ENCODE results near the gene MYL7.

MYL7 gene

GRCh38 chr7:44149571-44150465 is 8.7 kb upstream of the MYL7 start:
- H3K27ac ChIP-seq: no peak overlapping the region
- peaks cover 41% of the 10 kb centered on the region for H3K27me3 ChIP-seq
- no peak for TF ChIP-seq CTCF (IDR thresholded peaks at IDR 0.05)
- no peaks in the 10 kb centered on the region for H3K36me3 ChIP-seq
- no peaks in the 10 kb centered on the region for H3K9me3 ChIP-seq
- H3K4me3 ChIP-seq (ENCODE audit: low read depth in 1 of 2, low read length in 1 of 2): no peak overlapping the region
- H3K4me1 ChIP-seq (ENCODE audit: control insufficient read depth in 1 of 2, insufficient read depth in 1 of 2, low read depth in 1 of 2, low read length in 1 of 2): peaks cover 3 to 10% of the 10 kb centered on the region in 2 experiments

- H3K27me3 ChIP-seq: peaks cover 49% of the 10 kb centered on the region
- no peaks in the 10 kb centered on the region for H3K9me3 ChIP-seq
- H3K4me3 ChIP-seq (ENCODE audit: low read depth in 1 of 2, low read length in 1 of 2): no peak overlapping the region
- no peaks in the 10 kb centered on the region for H3K36me3 ChIP-seq
- H3K27ac ChIP-seq: no peak overlapping the region
- peaks cover 3 to 10% of the 10 kb centered on the region in 2 experiments for H3K4me1 ChIP-seq (ENCODE audit: control insufficient read depth in 1 of 2, insufficient read depth in 1 of 2, low read depth in 1 of 2, low read length in 1 of 2)
- no peak for TF ChIP-seq CTCF (IDR thresholded peaks at IDR 0.05)
Measured at GRCh38 chr7:44148961-44149536, 7.9 kb upstream of the MYL7 start.

DNA sequence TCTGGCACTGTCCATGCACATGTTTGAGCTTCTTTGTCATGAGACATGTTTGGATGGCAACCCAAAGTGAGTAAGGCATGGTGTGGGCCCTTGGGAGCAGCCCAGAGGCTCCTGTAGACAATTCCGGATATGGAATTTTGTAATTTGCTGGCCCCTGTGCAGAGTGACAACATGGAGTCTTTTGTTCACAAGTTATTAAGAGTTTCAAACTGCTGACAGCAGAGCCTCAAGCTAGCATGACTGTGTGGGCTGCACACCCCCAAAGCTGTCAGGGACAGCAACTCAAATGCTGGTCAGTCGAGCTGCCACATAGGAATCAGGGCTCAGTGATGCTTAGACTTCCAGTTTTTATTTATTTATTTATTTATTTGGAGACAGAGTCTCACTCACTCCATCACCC is 7.0 kb upstream of the MYL7 start:
- Histone ChIP-seq H3K4me3 (ENCODE audit: low read depth in 1 of 2, low read length in 1 of 2) (no peak overlapping the region), H3K4me1 (ENCODE audit: control insufficient read depth in 1 of 2, insufficient read depth in 1 of 2, low read depth in 1 of 2, low read length in 1 of 2) (peaks cover 3 to 10% of the 10 kb centered on the region in 2 experiments)
- no peak for TF ChIP-seq CTCF (IDR thresholded peaks at IDR 0.05)

GRCh38 chr7:44147026-44147991 is 6.2 kb upstream of the MYL7 start:
- peaks cover 3 to 10% of the 10 kb centered on the region in 2 experiments for H3K4me1 ChIP-seq (ENCODE audit: control insufficient read depth in 1 of 2, insufficient read depth in 1 of 2, low read depth in 1 of 2, low read length in 1 of 2)
- H3K27ac ChIP-seq: no peak overlapping the region
- H3K27me3 ChIP-seq: peaks cover 65% of the 10 kb centered on the region
- no peaks in the 10 kb centered on the region for H3K36me3 ChIP-seq
- no peak for TF ChIP-seq CTCF (IDR thresholded peaks at IDR 0.05)
- no peaks in the 10 kb centered on the region for H3K9me3 ChIP-seq
- H3K4me3 ChIP-seq (ENCODE audit: low read depth in 1 of 2, low read length in 1 of 2): no peak overlapping the region

More for the DNA sequence above, 7.0 kb upstream of the MYL7 start:
- Histone ChIP-seq H3K9me3 (no peaks in the 10 kb centered on the region), H3K36me3 (no peaks in the 10 kb centered on the region), H3K27ac (no peak overlapping the region), H3K27me3 (peaks cover 57% of the 10 kb centered on the region)

All from neutrophil (primary cell).